Measurements from ENCODE around the gene SIRT7. TPM values are rescaled to one million over a fixed set of nuclear protein-coding genes. Genes with fewer than 3 reads are reported as not detected.
A peak's percentile ranks its signal among the peaks of the same experiment; 100 is the strongest.

SIRT7 gene
- total RNA-seq, 4 donors from 2014 or later = 76.5 to 315 (median 172) TPM

DNA sequence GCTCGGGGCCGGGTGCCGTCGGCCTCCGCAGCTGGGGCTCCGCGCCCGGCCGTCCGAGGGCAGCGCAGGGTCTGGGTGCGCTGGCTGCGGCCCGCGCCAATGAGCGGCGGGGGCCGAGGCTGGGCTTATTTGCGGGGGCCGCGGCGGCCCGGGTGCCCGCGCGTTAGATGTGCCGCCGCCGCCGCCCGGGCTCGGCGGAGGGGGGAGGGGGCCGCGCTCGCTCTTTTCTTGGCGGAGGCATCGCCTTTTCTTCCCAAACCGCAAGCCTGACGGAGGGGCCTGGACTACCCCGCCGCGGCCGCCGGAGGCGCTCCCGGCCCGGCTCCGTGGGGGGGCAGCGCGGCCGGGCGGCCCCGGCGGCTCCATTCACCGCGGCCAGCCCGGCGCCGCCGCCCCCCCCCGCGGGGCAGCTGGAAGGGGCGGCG lies 43.1 kb upstream of the SIRT7 start, which contains the start of gene NOTUM:
TSS of gene NOTUM (minus strand) at position 101 of the 425 bp plus-strand sequence. CDS start 278 bp downstream, outside the sequence.
- in situ Hi-C loops (cut with MboI; ENCODE audit: low pct_ligation_motif_present in 1 of 4, low pct_unique_long_range_greater_than_20kb in 1 of 4, low sequenced_read_pairs in 3 of 4) = loop anchor here in 1 of 4 donors (25.0 kb wide), 1 partner anchor 201 kb away; no protein-coding TSS in a partner anchor
- Histone ChIP-seq H3K4me1 (peaks cover 6 to 22% (median 17%) of the 10 kb centered on the region in 4 donors), H3K27ac (no peak within 1 kb of the TSS), H3K27me3 (peaks cover 95% of the 10 kb centered on the region), H3K36me3 (no peaks in the 10 kb centered on the region), H3K9me3 (no peaks in the 10 kb centered on the region), H3K4me3 (peak within 1 kb of the TSS in 3 of 4 donors; percentile 15 to 49 (median 48))
- intact Hi-C loops (cut with DNase I; ENCODE audit: low total_unique reads) = no loop called here
- TF ChIP-seq POLR2AphosphoS5 (IDR thresholded peaks at IDR 0.05) (no peak), POLR2A (IDR thresholded peaks at IDR 0.05) (no peak), EP300 (IDR thresholded peaks at IDR 0.05; ENCODE audit: low read depth) (no peak)
- TF ChIP-seq, protein P1, sequence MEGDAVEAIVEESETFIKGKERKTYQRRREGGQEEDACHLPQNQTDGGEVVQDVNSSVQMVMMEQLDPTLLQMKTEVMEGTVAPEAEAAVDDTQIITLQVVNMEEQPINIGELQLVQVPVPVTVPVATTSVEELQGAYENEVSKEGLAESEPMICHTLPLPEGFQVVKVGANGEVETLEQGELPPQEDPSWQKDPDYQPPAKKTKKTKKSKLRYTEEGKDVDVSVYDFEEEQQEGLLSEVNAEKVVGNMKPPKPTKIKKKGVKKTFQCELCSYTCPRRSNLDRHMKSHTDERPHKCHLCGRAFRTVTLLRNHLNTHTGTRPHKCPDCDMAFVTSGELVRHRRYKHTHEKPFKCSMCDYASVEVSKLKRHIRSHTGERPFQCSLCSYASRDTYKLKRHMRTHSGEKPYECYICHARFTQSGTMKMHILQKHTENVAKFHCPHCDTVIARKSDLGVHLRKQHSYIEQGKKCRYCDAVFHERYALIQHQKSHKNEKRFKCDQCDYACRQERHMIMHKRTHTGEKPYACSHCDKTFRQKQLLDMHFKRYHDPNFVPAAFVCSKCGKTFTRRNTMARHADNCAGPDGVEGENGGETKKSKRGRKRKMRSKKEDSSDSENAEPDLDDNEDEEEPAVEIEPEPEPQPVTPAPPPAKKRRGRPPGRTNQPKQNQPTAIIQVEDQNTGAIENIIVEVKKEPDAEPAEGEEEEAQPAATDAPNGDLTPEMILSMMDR (IDR thresholded peaks at IDR 0.05) = peak in 1 of 5 experiments; percentile 18
- no peak for DNase-seq
- WGBS, 2 donors (ENCODE audit: low coverage in 1 of 2) = 0% methylated on average over 29 of the region's 65 CpGs; no CpG with 5 or more reads in 1 of the 2 donors

DNA sequence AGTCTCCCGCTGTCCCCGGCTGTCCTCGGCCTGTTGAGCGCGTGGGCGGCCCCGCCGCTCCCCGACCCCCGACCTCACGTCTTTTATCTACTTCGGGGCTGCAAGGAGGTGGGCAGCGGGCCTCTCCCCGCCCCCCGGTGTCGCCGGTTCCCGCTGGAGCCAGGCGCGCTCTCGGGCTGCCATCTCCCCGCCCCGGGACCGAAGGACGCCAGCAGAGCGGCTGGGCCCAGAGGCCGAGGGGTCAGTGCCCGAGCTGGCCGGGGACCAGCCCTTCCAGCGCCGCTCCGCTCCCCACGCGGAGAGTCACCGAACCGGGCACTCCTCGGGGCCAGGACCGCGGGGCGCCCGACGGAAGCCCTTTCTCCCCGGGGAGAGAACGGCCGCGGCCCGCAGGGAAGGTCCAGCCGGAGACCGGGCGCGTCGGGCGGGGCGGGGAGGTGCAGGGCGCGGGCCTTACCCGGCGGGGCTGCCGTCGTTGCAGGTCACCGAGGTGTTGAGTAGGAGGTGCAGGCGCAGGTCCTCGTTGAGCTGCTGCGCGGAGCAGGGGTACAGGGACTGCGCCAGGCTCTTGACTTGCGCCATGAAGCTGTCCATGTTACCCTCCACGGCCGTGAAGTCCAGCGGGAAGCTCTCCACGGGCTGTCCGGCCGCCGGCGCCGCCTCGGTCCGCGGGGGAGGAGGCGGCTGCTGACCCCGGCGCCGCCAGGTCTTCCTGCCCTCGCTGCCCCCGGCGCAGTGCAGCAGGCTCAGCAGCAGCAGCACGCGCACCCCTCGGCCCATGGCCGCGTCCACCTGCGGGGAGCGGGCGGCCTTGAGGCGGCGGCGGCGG lies 42.4 kb upstream of the SIRT7 start:
- no peaks in the 10 kb centered on the region for H3K36me3 ChIP-seq
- peaks cover 6 to 22% (median 17%) of the 10 kb centered on the region in 4 donors for H3K4me1 ChIP-seq
- intact Hi-C loops (cut with DNase I; ENCODE audit: low total_unique reads) = no loop called here
- no peak for DNase-seq
- peak overlapping the region in 3 of 4 donors; percentile 15 to 49 (median 48) for H3K4me3 ChIP-seq
- H3K27ac ChIP-seq = no peak overlapping the region
- TF ChIP-seq, protein P1 (IDR thresholded peaks at IDR 0.05) = no peak
- no peak for TF ChIP-seq EP300 (IDR thresholded peaks at IDR 0.05; ENCODE audit: low read depth)
- H3K27me3 ChIP-seq = peaks cover 87% of the 10 kb centered on the region
- H3K9me3 ChIP-seq = no peaks in the 10 kb centered on the region
- in situ Hi-C loops (cut with MboI; ENCODE audit: low pct_ligation_motif_present in 1 of 4, low pct_unique_long_range_greater_than_20kb in 1 of 4, low sequenced_read_pairs in 3 of 4) = loop anchor here in 1 of 4 donors (25.0 kb wide), 1 partner anchor 202 kb away; no protein-coding TSS in a partner anchor
- 5% methylated on average over 61 of the region's 98 CpGs; no CpG with 5 or more reads in 1 of the 2 donors for WGBS, 2 donors (ENCODE audit: low coverage in 1 of 2)

DNA sequence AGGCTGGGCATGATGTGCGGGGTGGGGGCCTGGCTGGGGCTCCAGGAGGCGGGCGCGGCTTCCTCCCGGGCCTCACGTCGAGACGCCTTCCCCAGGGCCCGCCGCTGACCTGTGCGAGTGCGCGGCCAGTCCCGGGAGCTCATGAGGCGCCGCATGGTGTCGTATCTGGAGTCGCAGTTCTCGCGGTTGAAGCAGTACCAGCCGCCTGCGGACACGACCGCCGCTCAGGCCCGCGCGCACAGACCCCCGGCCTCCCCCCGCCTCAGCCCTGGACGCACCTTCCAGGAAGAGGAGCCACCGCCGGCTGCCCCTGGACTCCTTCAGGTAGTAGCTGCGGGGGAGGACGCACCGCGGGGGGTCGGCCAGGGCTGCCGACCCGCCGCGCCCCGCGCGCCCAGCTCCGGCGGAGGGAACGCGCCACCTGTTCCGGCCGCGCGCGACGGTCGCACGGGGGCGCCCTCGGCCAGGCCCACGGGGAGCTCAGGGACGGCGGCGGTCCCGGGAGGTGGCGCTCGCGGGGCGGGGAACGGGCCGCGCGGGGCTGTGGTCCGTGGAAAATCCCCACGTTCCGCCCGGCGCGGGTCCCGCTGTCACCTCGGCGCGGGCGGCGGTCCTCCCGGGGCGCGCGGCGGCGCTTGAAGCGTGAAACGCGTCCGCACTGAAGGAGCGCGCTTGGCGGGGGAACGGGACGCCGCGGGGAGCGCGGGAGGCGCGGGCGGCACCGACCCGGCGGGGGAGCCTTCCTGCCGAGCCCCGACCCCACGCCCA lies 41.6 kb upstream of the SIRT7 start:
- Histone ChIP-seq H3K27me3 (peaks cover 80% of the 10 kb centered on the region), H3K27ac (no peak overlapping the region), H3K9me3 (no peaks in the 10 kb centered on the region), H3K4me1 (peaks cover 6 to 22% (median 17%) of the 10 kb centered on the region in 4 donors), H3K36me3 (no peaks in the 10 kb centered on the region), H3K4me3 (peak overlapping the region in 3 of 4 donors; percentile 15 to 49 (median 48))
- TF ChIP-seq POLR2A (IDR thresholded peaks at IDR 0.05) = no peak
- TF ChIP-seq, protein P1 (IDR thresholded peaks at IDR 0.05) = peak in 4 of 5 experiments; percentile 45 to 79 (median 56)
- in situ Hi-C loops (cut with MboI; ENCODE audit: low pct_ligation_motif_present in 1 of 4, low pct_unique_long_range_greater_than_20kb in 1 of 4, low sequenced_read_pairs in 3 of 4) = loop anchor here in 1 of 4 donors (25.0 kb wide), 1 partner anchor 203 kb away; no protein-coding TSS in a partner anchor
- intact Hi-C loops (cut with DNase I; ENCODE audit: low total_unique reads) = loop anchor here (2.0 kb wide), 1 partner anchor 61 kb away; no protein-coding TSS in a partner anchor
- peak; percentile 82 for DNase-seq
- WGBS, 2 donors (ENCODE audit: low coverage in 1 of 2) = 2% methylated on average over 71 of the region's 112 CpGs; no CpG with 5 or more reads in 1 of the 2 donors

Measured in transverse colon (tissue), 4 donors.